OCI-M2 (cell line): Measurements from ENCODE around the gene ZNF207.
"Not testable (repeated sequence)": the region's sequence is repeated elsewhere in the genome, so short reads cannot be mapped to it uniquely, and the experiment has no call there.

Source experiments
- DNase-seq: peaks from one replicate; lab custom pipeline; 2025; ENCODE audit not compliant: unreplicated experiment; lab: John Stamatoyannopoulos, UW

The ZNF207 gene

GRCh38 chr17:32333187-32333586 is 16.8 kb upstream of the ZNF207 start:
- DNase-seq, result no peak

DNA sequence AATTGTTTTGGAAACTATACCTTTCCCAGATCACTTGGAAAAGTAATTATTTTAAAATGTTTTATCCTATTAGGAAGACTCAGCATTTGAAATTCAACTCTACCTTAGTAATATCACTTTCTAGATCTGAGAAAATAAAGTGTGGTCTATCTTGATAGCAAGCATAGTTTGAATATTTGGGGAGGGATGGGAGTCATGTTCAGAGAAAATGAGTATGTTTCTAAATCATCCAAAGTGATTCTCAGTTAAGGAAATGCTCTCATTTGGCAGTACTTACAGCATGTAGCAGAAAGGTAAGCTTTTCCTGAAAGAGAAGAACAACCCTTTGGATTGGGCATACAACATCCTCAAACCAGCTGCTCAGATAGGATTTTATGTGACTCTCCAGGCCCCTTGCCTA is 14.9 kb upstream of the ZNF207 start:
- DNase-seq, result no peak

GRCh38 chr17:32335687-32336086 is 14.3 kb upstream of the ZNF207 start:
- no peak for DNase-seq

DNA sequence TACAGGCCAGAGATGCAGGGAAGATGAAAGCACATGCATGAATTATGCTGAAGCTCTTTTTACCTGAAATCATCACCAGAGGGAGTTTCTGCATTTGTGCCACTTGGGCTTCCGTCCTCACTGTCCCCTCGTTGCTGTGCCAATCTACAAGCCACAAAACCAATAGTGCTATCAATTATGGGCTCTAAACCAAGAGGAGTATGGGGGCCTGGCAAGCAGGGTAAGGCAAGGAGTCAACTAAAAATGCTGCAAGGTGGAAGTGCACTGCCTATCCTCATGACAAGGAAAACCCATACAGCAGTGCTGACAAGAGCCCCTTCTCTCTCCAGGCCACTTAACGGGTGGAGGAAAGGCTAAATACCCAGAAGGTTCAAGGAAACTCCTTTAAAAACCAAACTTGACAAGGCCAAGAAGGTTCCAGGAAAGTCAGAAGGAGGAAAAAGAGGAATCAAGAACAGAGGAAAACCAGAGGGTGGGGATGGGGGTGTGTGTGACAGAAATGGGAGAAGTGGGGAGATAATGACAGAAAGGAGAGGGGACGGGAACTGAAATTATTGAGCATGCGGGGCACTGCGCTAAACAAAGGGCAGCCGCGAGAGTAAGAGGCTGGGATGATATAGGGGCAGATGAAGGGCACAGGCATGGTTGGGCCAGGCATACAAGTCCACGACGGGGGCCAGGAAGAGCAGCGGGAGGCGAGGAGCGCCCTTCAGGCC is 8.7 kb upstream of the ZNF207 start:
- DNase-seq, result no peak

DNA sequence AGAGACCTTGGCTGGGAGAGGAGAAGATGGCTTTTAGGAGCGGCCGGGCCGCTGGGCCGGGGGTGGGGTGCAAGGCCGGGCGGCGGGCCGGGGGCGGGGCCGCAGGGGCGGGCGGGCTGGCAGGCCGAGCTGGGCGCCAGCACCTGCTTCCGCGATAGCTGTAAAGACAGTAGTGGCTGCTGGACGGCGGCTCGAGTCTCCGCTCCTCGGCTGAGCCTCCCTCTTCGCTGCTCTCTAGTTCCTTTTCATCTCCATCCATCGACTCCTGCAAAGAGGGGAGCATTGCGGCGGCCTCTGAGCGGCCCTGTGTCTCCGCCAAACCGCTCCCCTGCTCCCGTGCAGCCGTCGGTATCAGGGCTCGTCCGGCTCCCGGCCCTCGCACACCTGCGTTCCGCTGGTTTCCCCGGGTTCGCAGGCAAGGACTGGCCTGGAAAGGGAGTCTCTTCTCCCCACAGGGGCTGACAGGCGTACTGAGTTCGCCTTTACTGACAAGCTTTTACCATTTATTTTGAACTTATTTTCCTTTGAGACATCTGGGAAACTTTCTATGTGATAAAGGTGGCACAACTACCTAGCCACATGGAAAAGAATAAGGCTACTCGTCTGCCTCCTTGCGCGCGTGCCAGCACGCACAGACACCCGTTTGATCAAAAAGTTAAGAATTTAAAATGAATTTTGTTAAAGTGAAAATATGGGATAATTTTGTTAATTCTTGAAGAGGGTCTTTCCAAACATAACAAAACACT is 7.9 kb upstream of the ZNF207 start, which contains the start of gene C17orf75:
Gene C17orf75, minus strand, starts transcription at position 317 of the 746 bp plus-strand sequence. Its CDS starts 34 bp downstream, at position 283.
- no peak for DNase-seq

- DNase-seq, result no peak
Observed at GRCh38 chr17:32342603-32343325, 7.2 kb upstream of the ZNF207 start.

GRCh38 chr17:32345951-32346600 is 3.9 kb upstream of the ZNF207 start:
- no peak for DNase-seq

GRCh38 chr17:32348483-32348800 is 1.5 kb upstream of the ZNF207 start:
- no peak for DNase-seq

DNA sequence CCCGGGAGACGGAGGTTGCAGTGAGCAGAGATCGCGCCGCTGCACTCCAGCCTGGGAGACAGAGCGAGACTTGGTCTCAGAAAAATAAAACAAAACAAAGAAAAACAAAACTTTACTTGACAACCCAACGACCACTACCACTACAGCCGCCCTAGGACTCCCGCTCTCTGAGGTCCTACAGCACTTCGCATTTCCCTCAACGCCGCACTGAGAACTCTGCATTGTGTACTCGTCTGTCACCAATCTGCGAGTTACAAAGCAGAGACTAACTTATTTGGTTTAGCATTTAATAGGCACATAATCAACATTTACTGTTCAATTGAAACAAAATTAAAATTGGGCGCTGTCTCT is 479 bp upstream of the ZNF207 start:
- no peak for DNase-seq

DNA sequence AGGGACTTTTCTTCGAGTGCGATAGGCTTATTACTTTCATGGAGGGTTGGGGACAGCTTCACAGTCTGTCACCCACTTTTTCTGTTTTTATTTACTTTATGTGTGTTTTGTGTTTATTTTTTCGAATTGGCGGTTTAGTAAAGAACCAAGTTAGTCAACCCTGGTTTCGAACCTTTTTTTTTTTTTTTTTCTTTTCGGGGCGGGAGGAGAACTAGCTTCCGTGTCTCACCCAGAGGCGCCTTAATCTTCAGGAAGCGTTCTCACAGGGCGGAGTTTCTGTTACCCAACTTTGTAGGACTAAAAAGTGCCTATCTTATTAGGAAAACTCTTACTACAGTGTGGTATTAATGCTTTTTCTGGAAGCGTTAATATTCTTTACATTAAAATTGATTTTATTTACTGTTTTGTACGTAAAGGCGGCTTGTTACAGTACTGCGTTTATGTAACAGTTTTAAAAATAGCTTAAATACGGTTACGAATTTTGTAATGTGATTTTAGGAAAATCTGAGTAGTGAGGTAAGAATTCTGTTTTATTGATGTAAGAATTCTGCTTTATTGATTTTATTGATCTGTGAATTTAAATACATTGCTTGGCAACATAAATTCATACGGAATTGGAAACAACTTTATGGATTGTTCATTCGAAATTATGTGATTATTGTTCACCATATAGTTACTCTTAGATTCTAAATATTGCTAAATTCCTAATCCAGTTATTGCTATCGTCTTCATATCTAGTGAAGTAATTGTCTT is 885 bp downstream of the ZNF207 start:
- DNase-seq, result no peak

DNA sequence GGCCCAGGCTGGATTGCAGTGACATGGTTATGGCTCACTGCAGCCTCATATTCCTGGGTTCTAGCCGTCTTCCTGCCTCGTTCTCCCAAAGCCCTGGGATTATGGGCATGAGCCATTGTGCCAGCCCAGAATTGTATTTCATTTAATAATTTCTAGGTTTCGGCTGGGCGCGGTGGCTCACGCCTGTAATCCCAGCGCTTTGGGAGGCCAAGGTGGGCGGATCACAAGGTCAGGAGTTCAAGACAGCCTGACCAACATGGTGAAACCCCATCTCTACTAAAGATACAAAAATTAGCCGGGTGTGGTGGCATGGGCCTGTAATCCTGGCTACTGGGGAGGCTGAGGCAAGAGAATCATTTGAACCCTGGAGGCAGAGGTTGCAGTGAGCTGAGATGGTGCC is 2.8 kb downstream of the ZNF207 start:
- not testable (repeated sequence) for DNase-seq

DNA sequence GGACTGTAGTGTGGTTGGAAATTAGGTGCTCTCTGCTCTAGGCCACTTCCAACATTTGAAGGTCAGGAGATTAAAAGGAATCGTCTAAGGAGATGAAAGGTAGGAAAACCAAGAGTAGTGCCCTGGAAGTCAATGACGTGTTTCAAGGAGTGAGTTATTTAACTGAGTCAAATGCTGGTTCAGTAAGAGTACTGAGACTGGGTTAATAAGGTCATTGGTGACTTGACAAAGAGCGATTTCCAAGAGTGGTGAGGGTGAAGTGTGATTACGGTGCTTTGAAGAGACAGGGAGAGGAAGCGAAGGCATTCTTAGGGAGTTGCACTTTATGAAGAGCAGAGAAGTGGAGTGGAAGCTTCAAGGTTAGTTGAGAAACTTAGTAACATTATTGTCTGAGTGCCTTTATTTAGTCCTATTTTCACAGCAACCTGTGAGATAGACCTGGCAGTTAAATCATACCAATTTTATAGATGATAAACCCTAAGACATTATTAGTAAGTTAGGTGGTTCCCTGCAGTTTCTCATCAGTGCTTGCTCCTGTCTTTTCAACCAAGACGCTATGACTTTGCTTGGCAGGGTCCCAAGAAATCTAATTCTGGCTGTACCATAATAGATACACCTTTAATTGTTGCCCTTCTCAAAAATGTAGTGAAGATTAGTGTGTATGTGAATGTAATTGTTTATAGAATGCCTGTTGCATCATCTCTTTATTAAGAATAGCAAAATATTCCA is 5.9 kb downstream of the ZNF207 start:
- no peak for DNase-seq

- no peak for DNase-seq
Observed at GRCh38 chr17:32356378-32356743, 6.4 kb downstream of the ZNF207 start.

- no peak for DNase-seq
Observed at GRCh38 chr17:32356750-32357149, 6.8 kb downstream of the ZNF207 start.

DNA sequence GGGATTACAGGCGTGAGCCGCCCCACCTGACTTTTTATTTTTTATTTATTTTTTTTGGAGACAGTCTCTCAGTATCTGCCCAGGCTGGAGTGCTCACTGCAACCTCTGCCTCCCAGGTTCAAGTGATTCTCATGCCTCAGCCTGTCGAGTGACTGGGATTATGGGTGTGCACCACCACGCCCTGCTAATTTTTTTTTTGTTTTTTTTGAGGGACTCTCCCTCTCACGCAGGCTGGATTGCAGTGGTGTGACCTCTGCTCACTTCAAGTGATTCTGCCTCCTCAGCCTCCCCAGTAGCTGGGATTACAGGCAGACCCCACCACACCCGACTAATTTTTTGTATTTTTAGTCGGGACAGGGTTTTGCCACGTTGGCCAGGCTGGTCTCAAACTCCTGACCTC is 7.7 kb downstream of the ZNF207 start:
- DNase-seq, result no peak

GRCh38 chr17:32361270-32361669 is 11.3 kb downstream of the ZNF207 start:
- DNase-seq, result no peak

GRCh38 chr17:32370426-32370825 is 20.5 kb downstream of the ZNF207 start:
- no peak for DNase-seq

DNA sequence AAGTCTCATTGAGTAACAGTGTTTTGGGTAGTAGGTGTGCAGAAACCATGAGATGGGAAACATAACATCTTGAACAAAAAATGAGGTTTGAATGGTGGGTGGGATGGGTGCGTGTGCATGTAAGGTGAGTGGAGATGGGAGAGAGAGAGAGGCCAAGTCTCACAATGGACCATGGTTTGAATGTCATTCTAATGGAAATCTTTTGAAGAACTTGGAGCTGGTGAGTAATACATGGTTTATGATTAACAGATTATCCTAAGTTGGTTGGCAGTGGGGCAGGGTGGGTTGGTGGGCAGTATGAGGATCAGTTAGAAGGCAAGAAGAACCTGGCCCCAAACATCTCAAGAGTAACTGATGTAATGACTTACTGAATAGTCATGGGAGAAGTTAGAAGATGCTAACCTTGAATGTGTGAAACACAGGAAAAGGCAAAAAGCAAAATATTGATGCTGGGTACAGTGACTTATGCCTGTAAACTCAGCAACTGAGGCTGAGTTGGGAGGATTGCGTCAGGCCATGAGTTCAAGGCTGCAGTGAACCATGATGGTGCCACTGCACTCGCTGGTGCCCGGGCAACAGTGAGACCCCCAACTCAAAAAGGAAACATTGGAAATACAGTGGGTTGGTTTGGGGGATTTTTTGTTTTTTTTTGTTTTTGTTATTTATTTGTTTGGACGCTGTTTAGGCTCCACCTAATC is 32.7 kb downstream of the ZNF207 start:
- DNase-seq, result no peak

GRCh38 chr17:32383926-32384434 is 34.0 kb downstream of the ZNF207 start:
- no peak for DNase-seq
